ENCODE data around the gene C8A.

The C8A gene

DNA sequence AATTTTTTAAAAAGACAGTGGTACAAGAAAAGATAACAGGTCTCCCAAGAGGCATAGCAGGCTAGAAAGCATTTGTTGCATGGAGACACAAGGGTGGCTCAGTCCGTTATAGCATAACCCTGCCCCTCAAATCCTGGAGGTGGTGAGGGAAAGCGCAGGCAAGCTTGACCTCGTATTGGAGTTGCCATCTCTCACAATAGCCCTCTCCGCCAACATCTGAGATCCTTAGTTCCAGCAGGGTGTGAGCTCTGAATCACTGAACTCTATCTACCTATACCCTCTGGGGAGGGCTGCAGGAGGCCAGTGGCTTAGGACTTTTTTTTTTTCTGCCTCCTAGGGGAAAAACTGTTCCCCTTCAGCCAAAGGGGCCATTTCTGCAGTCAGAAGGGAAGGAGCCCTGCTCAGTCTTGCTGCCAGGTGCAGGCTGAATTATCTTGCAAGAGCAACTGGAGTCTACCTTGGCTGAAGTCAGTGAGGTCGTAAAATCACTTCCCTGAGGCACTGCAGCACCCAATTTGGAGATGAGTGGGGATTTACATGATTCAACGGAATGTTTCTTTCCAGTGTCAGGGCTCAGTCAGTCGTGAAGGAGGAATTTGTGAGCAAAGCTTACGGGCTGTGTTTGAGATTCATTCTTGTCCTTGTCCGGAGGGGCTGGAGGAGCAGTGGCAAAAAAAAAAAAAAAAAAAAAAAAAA, 17.2 kb upstream of the C8A start:
- no peak for DNase-seq (ENCODE audit: low read depth in 2 of 2)

- DNase-seq (ENCODE audit: low read depth in 2 of 2): no peak
Observed at GRCh38 chr1:56838759-56839158, 15.8 kb upstream of the C8A start.

DNA sequence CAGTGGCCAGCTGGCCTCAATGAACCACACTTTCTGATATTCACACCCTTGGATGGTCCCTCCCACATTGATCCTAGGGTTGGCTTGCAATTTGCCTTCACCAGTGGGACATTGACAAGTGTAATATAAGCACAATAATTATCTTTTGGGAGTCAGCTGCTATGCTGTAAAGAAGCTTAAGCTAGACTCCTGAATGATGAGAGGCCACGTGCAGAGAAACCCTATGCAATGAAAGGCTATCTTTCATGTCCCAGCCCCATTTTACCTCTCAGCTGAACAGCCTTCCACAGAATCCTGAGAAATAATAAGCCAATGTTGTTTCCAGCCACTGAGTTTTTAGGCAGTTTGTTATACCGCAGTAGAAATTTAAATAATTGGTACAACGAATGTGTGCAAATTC, 11.1 kb upstream of the C8A start:
- DNase-seq (ENCODE audit: low read depth in 2 of 2): no peak

- no peak for DNase-seq (ENCODE audit: low read depth in 2 of 2)
Observed at GRCh38 chr1:56844545-56845136, 10.0 kb upstream of the C8A start.

DNA sequence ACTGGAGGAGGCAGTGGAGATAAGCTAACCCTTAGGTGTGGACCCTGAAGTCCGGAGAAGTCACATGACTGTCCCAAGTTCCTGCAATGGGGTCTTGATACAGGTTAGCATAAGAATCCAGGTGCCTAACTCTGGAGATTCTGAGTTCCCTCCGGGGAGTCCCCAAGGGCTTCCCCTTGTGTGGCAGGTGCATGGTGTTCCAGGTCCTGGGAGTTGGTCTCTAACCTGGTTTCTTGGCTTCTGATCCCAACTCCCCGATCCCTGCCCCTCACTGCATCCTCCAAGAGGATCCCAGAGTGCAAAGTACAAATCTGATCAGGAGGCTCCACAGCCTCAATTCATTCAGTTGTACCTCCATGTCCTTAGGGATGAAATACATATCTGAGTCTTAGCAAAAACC, 9.3 kb upstream of the C8A start:
- no peak for DNase-seq (ENCODE audit: low read depth in 2 of 2)

DNA sequence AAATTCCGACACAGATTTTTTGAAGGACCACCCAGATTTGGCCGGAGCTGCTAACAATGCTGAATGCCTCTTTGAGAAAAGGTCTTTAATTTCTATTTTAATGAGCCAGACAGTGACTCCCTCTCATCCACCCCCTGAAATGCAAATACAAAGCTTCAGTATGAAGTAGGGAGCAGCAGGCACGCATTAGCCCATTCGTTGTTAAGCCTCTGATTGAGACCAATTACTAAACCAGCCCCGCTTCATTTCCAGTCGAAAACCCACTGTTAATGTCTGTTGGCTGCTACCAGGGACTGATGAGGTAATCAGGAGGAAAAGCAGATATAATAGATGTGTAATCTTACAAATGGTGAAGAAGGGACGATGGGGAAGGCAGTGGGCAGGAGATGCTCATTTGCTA, 4.8 kb upstream of the C8A start:
- DNase-seq (ENCODE audit: low read depth in 2 of 2): no peak

GRCh38 chr1:56850411-56850810, 4.2 kb upstream of the C8A start:
- no peak for DNase-seq (ENCODE audit: low read depth in 2 of 2)

DNA sequence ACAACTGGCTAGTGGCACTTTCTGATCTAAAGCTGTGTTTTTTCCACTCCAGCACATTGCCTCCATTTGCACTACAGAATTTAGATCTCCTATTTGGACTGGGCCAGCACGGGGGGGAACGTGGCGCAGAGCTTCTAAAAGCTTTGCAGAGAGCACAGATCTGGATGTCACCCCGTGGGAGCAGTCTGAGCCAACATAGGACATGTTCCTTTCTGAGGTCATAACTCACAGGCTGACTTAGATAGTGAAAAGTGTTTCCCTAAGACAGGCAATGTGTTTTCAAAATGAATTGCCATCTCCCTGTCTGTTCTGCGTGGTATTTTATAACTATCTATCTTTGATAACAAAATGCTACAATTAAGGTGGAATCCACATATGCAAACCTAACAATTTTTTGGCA, 3.7 kb upstream of the C8A start:
- no peak for DNase-seq (ENCODE audit: low read depth in 2 of 2)

GRCh38 chr1:56852476-56852875, 2.1 kb upstream of the C8A start:
- no peak for DNase-seq (ENCODE audit: low read depth in 2 of 2)

DNA sequence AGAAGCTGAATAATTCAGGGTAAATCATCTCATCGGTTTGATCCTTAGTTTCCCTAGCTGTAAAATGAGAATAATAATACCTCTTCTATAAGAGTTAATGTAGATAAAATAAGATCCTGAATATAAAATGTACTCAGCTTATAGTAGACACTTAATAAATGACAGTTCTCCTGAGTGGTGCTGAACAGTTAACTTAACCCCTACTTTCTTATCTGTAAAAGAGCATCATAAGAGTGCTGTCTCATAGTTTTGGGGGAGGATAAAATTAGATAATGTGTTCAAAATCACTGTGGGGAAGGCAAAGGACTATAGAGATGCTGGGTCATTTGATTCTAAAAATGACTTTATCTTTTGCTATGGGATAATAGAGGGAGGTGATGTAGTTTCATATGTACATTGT, 593 bp downstream of the C8A start:
- no peak for DNase-seq (ENCODE audit: low read depth in 2 of 2)

GRCh38 chr1:56856186-56856585, 1.6 kb downstream of the C8A start:
- DNase-seq (ENCODE audit: low read depth in 2 of 2): no peak

- DNase-seq (ENCODE audit: low read depth in 2 of 2): no peak
Observed at GRCh38 chr1:56859287-56859686, 4.7 kb downstream of the C8A start.

- no peak for DNase-seq (ENCODE audit: low read depth in 2 of 2)
Observed at GRCh38 chr1:56863265-56863992, 8.8 kb downstream of the C8A start.

DNA sequence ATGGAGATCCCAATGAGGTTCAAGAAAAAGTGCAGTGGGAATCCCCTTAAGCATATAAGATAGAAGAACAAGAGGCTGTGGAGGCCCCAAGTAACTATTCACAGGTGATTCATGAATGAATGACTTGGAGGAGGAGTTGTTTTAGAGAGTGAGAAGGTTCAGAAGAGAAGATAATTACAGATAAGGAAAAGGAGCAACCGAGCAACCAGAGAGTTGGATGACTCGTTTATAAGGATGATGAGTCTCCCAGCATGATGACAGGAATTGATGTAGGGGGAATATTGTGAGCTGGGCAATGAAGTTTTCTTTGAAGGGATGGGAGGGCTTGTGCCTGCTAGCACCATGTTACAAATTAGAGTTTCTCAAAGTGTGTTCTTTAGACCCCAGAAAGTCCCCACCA, 9.8 kb downstream of the C8A start:
- DNase-seq (ENCODE audit: low read depth in 2 of 2): no peak

- DNase-seq (ENCODE audit: low read depth in 2 of 2): no peak
Observed at GRCh38 chr1:56866656-56867055, 12.1 kb downstream of the C8A start.

GRCh38 chr1:56867491-56867890, 12.9 kb downstream of the C8A start:
- no peak for DNase-seq (ENCODE audit: low read depth in 2 of 2)

- DNase-seq (ENCODE audit: low read depth in 2 of 2): no peak
Observed at GRCh38 chr1:56868761-56869160, 14.2 kb downstream of the C8A start.

GRCh38 chr1:56872597-56872996, 18.0 kb downstream of the C8A start:
- no peak for DNase-seq (ENCODE audit: low read depth in 2 of 2)

GRCh38 chr1:56873213-56873612, 18.6 kb downstream of the C8A start:
- no peak for DNase-seq (ENCODE audit: low read depth in 2 of 2)

DNA sequence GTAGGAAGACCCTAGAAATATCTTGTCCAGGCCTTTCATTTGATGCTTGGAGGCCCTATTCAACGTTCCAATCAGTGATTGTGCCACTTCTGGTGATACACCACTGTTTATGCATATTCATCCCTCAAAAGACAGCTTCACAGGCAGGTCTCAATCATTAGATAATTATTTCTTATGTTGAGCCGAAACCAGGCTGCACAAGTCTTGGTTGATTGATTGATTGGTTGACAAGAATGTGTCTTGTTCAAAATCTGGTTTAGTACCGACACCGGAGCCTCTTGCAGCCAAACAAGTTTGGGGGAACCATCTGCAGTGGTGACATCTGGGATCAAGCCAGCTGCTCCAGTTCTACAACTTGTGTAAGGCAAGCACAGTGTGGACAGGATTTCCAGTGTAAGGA, 20.1 kb downstream of the C8A start:
- no peak for DNase-seq (ENCODE audit: low read depth in 2 of 2)

GRCh38 chr1:56877973-56878372, 23.4 kb downstream of the C8A start:
- no peak for DNase-seq (ENCODE audit: low read depth in 2 of 2)

DNA sequence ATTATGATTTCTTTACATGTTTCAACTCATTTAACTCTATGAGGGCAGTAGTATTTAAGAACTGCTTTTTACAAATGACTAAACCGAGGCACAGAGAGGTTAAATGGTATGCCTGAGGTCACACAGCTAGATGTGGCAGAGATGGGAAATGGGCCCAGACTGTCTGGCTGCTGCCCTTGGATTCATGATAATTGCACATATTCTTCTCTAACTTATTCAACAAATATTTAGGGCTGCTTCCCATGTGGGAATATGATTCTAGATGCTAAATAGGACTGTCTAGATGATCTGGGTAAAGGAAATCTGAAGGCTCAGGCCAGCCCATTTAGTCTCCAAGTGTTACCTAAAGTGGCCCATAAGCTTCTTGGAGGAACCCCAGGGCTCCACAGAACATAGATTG, 26.2 kb downstream of the C8A start:
- DNase-seq (ENCODE audit: low read depth in 2 of 2): no peak

DNA sequence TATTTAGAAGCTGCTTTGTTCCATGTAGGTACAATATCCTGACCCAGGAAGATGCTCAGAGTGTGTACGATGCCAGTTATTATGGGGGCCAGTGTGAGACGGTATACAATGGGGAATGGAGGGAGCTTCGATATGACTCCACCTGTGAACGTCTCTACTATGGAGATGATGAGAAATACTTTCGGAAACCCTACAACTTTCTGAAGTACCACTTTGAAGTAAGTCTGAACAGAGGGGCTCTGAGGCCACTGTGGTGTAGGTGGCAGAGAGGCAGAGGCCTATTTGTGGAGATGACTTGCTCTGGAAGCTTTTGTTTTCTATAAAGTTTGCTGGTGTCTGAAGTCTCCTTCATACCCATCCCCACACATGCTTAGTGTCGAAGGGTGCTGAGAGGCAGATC, 26.8 kb downstream of the C8A start:
- no peak for DNase-seq (ENCODE audit: low read depth in 2 of 2)

Measured in stimulated activated CD4-positive, alpha-beta T cell treated with anti-CD3 and anti-CD28 coated beads, Interleukin-12 subunit alpha, Interleukin-12 subunit beta, amount 100 ng/mL, for 24 hours (primary cell).